Effector CD8-positive, alpha-beta T cell (primary cell): Measurements from ENCODE around the gene MAPK7.

Source experiments
- DNase-seq: peaks from one replicate; lab custom pipeline; 2025; lab: John Stamatoyannopoulos, UW

MAPK7 gene

DNA sequence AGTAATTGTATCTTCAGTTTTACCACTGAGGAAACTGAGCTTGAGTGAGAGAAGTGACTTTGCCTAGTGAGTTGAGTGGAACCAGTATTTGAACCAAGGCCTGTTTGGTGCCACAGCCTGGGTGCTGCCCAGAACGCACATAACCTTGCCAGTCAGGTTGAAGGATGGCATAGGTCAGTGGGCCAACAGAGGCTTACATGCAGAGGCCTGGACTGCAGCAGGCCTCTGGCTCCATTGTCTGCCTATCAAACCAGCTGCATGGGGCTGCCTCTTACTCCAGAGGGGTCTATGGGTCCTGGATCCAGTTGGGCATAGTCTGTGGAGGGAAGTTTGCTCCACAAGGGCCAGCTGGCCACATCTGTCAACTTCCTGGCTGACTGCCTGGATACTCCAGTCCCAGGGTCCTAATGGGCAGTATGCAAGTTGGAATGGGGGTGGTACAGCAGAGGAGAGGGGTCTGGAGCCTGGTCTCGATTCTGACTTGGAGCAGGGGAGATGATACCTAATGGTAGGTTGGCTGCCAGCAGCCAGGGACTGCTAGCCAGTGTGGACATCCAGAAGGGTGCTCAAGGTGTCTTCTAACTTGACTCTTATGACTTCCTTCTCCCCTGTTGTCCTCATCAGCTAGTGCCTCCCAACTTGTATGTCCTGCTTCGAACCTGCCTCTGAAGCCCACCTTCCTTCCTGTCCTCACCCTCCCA, 21.6 kb downstream of the MAPK7 start:
- no peak for DNase-seq

DNA sequence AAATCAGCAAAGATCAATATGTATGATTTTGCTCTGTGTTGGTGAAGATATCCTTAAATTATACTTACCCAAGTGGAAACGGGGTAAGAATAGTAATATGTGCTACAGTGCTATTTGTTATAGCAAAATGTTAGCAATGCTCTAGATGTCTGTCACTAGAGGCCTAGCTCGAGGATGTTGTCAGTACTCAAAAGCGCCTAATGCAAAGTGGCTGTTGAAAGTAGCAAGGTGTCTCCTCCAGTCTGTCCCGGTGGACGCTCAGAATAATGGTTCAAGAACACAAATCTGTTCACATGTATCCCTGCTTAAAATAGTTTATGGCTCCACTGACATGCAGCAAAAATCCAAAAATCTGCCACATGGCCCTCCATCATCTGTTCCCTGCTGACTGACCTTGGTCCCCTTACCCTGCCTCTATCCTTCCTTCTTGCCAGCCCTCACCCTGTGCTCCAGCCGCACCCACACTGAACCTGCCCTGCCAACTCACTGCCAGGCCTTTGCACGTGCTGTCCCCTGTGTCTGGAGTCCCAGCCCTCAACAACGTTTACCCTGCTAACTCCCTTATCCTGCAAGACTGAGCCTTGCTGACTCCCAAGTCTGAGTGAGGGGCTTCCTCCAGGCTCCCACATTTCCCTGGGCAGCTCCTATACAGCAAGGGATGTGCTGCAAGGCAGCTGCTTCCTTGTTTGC, 23.2 kb downstream of the MAPK7 start:
- DNase-seq: no peak

- DNase-seq: no peak
Observed at GRCh38 chr17:19402171-19402570, 23.9 kb downstream of the MAPK7 start.

- no peak for DNase-seq
Observed at GRCh38 chr17:19403021-19403420, 24.7 kb downstream of the MAPK7 start.

DNA sequence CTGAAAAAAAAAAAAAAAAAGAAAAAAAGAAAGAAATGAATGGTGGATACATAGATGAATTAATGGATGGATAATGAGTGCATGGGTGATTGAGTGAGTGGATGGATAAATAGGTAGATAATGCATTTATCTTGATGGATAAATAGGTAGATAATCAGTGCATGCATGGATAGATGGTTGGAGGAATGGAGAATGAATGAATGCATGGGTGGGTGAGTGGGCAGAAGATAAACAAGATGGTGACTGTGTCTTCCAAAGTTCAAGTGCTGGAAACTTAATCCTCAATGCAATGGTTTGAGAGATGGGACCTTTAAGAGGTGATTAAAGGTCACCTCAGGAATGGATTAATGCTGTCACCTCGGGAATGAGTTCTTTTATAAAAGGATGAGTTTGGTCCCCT, 26.0 kb downstream of the MAPK7 start:
- DNase-seq: no peak

DNA sequence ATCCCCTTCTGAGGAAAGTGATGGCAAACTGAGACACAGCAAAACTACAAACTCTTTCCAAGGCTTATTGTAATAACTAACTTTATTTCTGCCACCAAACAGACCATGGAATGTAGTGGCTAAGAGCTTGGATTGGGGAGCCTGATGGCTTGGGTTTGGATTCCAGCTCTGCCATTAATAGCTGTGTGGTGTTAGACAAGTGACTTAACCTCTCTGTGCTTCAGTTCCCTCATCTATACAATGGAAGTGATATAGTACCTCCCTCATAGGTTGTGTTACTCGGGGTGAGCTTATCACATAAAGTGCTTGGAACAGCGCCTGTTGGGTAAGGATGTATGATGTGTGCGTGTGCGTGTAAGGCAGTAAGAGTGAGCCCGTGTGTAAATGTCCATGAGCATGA, 26.8 kb downstream of the MAPK7 start:
- DNase-seq: no peak

DNA sequence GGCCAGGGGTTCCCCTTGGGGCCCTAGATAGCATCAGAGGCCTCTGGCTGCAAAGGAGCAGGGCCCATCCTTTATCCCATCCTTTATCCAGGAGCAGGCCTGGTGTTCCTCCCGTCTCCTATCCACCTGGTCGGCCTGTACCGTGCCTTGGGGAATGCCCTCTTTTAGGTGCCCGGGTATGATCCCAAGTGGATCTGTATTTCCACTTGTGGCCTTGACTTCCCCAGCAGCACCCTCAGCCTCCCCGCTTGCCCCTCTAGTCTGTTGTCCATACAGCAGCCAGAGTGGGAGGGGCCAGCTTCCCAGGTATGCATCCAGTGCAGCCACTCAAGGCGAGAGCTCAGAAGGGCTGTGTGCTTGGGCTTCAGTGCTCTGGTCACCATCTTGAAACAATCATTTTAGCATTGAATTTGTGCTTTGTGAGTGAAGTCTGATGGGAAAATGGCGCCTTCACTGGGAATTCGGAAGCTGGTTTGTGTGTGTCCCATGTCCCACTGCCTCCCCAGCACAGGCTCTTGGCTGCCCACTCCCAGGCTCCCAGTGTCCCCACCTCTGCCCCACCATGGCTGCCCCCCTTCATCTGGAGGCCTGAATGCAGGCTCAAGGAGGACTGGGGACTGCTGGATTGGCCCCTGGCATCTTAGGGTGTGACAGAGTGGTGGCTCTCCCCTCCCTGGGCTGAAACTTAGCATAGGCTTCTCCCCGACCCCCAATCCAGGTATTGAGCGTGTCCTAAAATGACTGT, 29.5 kb downstream of the MAPK7 start:
- no peak for DNase-seq

DNA sequence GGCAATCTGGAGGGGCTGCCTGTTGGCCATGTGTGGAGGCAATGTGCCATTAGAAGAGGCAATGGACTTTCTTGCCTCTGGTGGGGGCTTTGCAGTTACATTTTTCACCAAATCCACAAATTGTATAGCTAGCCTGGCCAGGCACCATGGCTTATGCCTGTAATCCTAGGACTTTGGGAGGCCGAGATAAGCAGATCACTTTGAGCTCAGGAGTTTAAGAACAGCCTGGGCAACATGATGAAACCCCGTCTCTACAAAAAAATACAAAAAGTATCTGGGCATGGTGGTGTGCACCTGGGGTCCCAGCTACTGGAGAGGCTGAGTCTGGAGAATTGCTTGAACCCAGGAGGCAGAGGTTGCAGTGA, 30.0 kb downstream of the MAPK7 start:
- no peak for DNase-seq

DNA sequence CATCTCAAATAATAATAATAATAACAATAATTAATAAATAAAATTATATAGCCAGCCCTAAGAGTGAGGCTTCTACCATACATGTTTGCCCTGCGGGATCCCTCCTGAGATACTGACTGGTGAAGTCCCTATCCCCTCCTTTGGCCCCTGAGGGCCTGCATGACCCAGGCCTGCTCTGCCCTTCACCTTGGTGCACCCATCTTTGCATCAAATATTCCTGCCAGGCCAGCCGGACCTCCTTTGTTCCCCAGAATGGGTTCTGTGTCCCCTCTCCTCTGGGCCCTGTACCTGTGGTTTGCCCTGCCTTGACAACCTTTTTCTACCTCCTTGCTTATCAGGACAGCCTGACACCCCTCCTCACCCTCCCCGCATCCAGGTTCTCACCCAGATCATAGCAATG, 30.8 kb downstream of the MAPK7 start:
- DNase-seq: no peak

- no peak for DNase-seq
Observed at GRCh38 chr17:19409509-19409908, 31.2 kb downstream of the MAPK7 start.

GRCh38 chr17:19410091-19410490, 31.8 kb downstream of the MAPK7 start:
- no peak for DNase-seq

DNA sequence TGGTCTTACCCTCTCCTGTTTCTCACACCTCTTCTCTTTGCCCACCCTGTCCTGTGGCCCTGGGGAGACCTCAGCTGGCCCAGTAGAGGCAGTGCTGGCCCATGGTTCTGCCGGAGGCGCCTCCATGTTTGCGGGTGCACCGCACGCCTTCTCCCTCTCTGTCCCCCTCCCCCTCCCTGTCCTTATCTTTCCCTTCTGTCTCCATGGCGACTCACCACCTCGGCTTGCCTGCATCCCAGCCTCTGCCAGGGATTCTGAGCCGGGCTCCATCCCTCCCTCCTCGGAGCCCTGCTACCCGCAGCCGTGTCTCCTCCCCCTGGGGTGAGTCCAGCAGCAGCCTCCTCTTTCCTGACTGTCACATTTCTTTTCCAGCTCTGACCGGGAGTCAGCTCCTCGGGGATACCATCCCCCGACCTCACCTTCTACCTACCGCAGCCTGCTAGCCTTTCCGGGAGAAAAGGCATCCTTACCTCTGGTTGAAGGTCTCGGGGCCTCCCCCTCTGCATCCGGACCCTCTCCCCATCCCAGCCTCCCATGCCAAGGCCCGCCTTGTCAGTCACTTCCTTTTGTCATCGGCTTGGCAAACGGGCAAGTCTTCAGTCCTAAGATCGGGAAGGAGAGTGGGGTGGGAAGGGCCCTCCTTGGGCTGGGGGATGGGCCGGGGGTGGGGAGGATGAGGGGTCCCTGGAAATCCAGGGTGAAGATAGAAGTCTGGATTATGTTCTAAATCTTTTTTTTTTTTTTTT, 32.8 kb downstream of the MAPK7 start, which contains the start of gene RNF112:
RNF112 (plus strand) TSS at position 358 of the 746 bp plus-strand sequence; CDS start at position 535, 177 bp downstream.
- no peak for DNase-seq

GRCh38 chr17:19411631-19412030, 33.3 kb downstream of the MAPK7 start:
- DNase-seq: no peak

DNA sequence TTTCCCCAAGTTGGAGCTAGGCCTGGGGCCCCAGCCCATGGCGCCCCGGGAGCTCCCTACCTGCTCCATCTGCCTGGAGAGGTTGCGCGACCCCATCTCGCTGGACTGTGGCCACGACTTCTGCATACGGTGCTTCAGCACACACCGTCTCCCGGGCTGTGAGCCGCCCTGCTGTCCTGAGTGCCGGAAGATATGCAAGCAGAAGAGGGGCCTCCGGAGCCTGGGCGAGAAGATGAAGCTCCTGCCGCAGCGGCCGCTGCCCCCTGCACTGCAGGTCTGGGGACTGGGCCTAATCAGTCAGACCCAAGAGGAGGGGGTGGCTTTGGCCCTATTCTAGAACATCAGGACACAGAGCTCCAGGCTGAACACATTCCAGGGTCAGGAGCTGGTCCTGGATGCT, 34.2 kb downstream of the MAPK7 start:
- no peak for DNase-seq

DNA sequence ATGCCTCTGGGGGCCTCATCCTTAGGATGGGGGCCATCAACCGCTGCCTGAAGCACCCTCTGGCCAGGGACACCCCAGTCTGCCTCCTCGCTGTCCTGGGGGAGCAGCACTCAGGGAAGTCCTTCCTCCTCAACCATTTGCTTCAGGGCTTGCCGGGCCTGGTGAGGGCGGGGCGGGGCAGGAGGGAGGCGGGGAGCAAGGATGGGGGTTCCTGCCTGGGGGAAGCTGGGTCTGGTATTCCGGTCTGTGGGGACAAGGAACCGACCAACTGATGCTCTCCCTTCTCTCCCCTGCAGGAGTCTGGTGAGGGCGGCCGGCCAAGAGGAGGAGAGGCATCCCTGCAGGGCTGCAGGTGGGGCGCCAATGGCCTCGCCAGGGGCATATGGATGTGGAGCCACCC, 34.7 kb downstream of the MAPK7 start:
- no peak for DNase-seq

DNA sequence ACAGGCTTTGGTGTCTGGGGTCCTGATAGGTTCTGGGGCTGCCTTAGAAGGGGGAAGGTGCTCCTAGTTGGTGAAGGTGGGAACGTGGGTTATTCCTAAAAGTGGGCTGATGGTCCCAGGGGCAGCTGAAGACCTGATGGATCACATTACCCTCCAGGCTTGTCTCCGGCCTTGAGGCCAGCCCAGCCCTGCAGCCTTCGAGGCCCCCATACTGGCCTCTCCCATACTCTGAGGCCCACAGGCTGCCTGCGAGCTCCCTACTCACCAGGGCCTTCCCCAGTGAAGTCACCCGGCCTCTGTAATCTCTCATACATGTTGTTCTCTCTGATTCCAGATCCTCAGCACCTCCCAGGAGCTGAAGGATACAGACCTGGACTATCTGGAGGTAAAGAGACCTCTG, 35.5 kb downstream of the MAPK7 start:
- DNase-seq: no peak

- DNase-seq: no peak
Observed at GRCh38 chr17:19414396-19415280, 36.3 kb downstream of the MAPK7 start.

- no peak for DNase-seq
Observed at GRCh38 chr17:19415311-19415710, 37.0 kb downstream of the MAPK7 start.

GRCh38 chr17:19415806-19416775, 37.8 kb downstream of the MAPK7 start:
- no peak for DNase-seq

DNA sequence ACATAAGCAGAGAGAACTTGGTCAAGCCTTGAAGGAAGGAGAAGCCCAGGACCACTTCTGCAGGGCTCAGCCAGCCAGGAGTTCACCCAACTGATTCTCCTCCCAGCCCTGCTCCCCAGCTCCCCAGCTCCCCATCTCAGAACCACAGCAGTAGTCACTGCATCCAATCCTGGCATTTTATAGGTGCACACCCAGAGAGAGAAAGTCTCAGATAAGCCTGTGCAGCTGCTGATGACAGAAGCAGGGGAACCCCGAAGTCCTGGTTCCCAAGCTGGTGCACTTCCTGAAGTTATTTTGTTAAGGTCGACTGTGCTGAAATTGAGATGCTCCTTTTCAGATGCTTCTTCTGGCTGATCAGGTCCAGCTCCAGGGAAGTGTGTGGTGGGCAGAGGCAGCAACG, 39.3 kb downstream of the MAPK7 start:
- no peak for DNase-seq
